Activated CD8-positive, alpha-beta T cell treated with anti-CD3 and anti-CD28 coated beads for 36 hours (primary cell): ENCODE results near the gene STKLD1. TPM values are rescaled to one million over a fixed set of nuclear protein-coding genes. Genes with fewer than 3 reads are reported as not detected.

ENCODE experiments used
- ATAC-seq: fragments of 200-7000 bp; cut with Tn5 transposase; one replicate; pipeline ENCODE4 v1.10.0; 2021; ENCODE audit warnings: mild to moderate bottlenecking, moderate library complexity
- CTCF ChIA-PET: fragments of 350-600 bp; sonication (Branson Sonifier 250); formaldehyde crosslinking; loops from one replicate; lab custom pipeline; 2021; ENCODE audit warnings: antibody characterized with exemption; lab: Charles Lee
- POLR2A ChIA-PET: fragments of 350-600 bp; sonication (Branson Sonifier 250); formaldehyde crosslinking; loops from one replicate; lab custom pipeline; 2021; ENCODE audit warnings: antibody characterized with exemption; lab: Charles Lee
- DNase-seq: peaks from one replicate; pipeline ENCODE4 v3.0.0-alpha.2; 2020
- H3K27ac Mint-ChIP-seq: one replicate; pipeline ENCODE4 v1.8.0; 2021; ENCODE audit warnings: mild to moderate bottlenecking, mixed read lengths
- H3K27me3 Mint-ChIP-seq: one replicate; pipeline ENCODE4 v1.8.0; 2021; ENCODE audit warnings: mixed read lengths
- H3K36me3 Mint-ChIP-seq: one replicate; pipeline ENCODE4 v1.8.0; 2021; ENCODE audit warnings: low read depth, mixed read lengths
- H3K4me1 Mint-ChIP-seq: one replicate; pipeline ENCODE4 v1.8.0; 2021; ENCODE audit warnings: low read depth, mixed read lengths
- H3K4me3 Mint-ChIP-seq: one replicate; pipeline ENCODE4 v1.8.0; 2021; ENCODE audit warnings: mild to moderate bottlenecking, moderate library complexity, mixed read lengths
- H3K9me3 Mint-ChIP-seq: one replicate; pipeline ENCODE4 v1.8.0; 2021; ENCODE audit warnings: mixed read lengths
- intact Hi-C: fragments of 100-400 bp; cut with micrococcal nuclease; formaldehyde crosslinking; loops from one replicate; pipeline ENCODE4 v1.10.0; 2022
- total RNA-seq, 2 experiments: library from RNA; stranded (reverse); gene quantifications; one replicate each; pipeline ENCODE4 v1.2.3, GENCODE V29; 2021
- TF ChIP-seq, protein P1 (sequence below): fragments of 200-600 bp; IDR thresholded peaks from one replicate; pipeline ENCODE4 v1.8.0; 2022; ENCODE audit warnings: antibody characterized with exemption, mild to moderate bottlenecking

Gene STKLD1
- total RNA-seq, 2 experiments from 2014 or later: 0.45 to 0.52 TPM

GRCh38 chr9:133331221-133331620 lies 44.9 kb upstream of the STKLD1 start:
- TF ChIP-seq, protein P1, sequence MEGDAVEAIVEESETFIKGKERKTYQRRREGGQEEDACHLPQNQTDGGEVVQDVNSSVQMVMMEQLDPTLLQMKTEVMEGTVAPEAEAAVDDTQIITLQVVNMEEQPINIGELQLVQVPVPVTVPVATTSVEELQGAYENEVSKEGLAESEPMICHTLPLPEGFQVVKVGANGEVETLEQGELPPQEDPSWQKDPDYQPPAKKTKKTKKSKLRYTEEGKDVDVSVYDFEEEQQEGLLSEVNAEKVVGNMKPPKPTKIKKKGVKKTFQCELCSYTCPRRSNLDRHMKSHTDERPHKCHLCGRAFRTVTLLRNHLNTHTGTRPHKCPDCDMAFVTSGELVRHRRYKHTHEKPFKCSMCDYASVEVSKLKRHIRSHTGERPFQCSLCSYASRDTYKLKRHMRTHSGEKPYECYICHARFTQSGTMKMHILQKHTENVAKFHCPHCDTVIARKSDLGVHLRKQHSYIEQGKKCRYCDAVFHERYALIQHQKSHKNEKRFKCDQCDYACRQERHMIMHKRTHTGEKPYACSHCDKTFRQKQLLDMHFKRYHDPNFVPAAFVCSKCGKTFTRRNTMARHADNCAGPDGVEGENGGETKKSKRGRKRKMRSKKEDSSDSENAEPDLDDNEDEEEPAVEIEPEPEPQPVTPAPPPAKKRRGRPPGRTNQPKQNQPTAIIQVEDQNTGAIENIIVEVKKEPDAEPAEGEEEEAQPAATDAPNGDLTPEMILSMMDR: no peak
- no peaks in the 10 kb centered on the region for H3K9me3 Mint-ChIP-seq
- intact Hi-C loops: no loop called here
- no peak for ATAC-seq
- POLR2A ChIA-PET: interaction anchor here (1.6 kb wide), 1 partner anchor 22 kb away, joined by 4 read pairs; no protein-coding TSS in a partner anchor
- CTCF ChIA-PET: interaction anchor here (1.1 to 2.6 kb wide), 5 partner anchors 12 to 145 kb away, joined by 3 to 29 read pairs (median 9); partner anchors contain the start of genes MED22 and RPL7A
- no peak overlapping the region for H3K4me3 Mint-ChIP-seq
- peaks cover 31% of the 10 kb centered on the region for H3K4me1 Mint-ChIP-seq
- H3K36me3 Mint-ChIP-seq: peaks cover 53% of the 10 kb centered on the region
- H3K27ac Mint-ChIP-seq: peak overlapping the region; percentile 31
- DNase-seq: no peak
- no peaks in the 10 kb centered on the region for H3K27me3 Mint-ChIP-seq

GRCh38 chr9:133331641-133332380 lies 44.4 kb upstream of the STKLD1 start:
- Mint-ChIP-seq H3K9me3 (no peaks in the 10 kb centered on the region), H3K27ac (no peak overlapping the region), H3K4me3 (no peak overlapping the region), H3K27me3 (no peaks in the 10 kb centered on the region), H3K4me1 (peaks cover 34% of the 10 kb centered on the region), H3K36me3 (peaks cover 59% of the 10 kb centered on the region)
- TF ChIP-seq, protein P1: no peak
- intact Hi-C loops: no loop called here
- CTCF ChIA-PET: interaction anchor here (1.0 kb wide), 1 partner anchor 155 kb away, joined by 3 read pairs; no protein-coding TSS in a partner anchor
- POLR2A ChIA-PET: interaction anchor here (1.3 kb wide), 1 partner anchor 16 kb away, joined by 3 read pairs; the partner anchor contains the start of genes MED22 and RPL7A
- DNase-seq (no peak), ATAC-seq (no peak)

DNA sequence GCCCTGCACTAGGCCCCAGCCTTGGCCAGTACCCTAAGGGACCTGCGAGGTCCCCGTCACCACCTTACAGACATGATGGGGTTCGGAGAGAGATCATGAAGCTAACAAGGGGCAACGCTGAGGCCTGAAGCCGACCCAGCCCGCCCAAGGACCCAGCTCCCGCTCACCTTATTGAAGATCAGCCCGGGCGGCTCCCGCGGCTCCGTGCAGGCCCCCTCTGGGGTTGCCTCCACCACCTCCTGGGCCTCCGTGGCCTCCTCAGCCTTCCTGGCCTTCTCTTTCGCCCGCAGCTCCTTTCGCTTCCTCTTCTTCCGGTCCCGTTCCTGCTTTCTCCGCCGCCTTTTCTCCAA lies 43.8 kb upstream of the STKLD1 start:
- TF ChIP-seq, protein P1: no peak
- CTCF ChIA-PET: interaction anchor here (1.0 kb wide), 1 partner anchor 154 kb away, joined by 3 read pairs; no protein-coding TSS in a partner anchor
- intact Hi-C loops: no loop called here
- peaks cover 63% of the 10 kb centered on the region for H3K36me3 Mint-ChIP-seq
- no peak for ATAC-seq
- no peak overlapping the region for H3K27ac Mint-ChIP-seq
- POLR2A ChIA-PET: interaction anchor here (0.8 to 1.3 kb wide), 2 partner anchors 16 kb away, joined by 3 read pairs; partner anchors contain the start of genes MED22 and RPL7A
- no peak for DNase-seq
- peaks cover 34% of the 10 kb centered on the region for H3K4me1 Mint-ChIP-seq
- no peaks in the 10 kb centered on the region for H3K27me3 Mint-ChIP-seq
- no peaks in the 10 kb centered on the region for H3K9me3 Mint-ChIP-seq
- no peak overlapping the region for H3K4me3 Mint-ChIP-seq

- no peak for DNase-seq
- intact Hi-C loops: no loop called here
- CTCF ChIA-PET: interaction anchor here (1.1 to 2.4 kb wide), 2 partner anchors 39 to 94 kb away, joined by 3 to 11 read pairs; no protein-coding TSS in a partner anchor
- POLR2A ChIA-PET: interaction anchor here (0.8 to 2.9 kb wide), 4 partner anchors 15 to 18 kb away, joined by 3 to 20 read pairs (median 4); partner anchors contain the start of genes MED22 and RPL7A
- no peak overlapping the region for H3K4me3 Mint-ChIP-seq
- peaks cover 34% of the 10 kb centered on the region for H3K4me1 Mint-ChIP-seq
- peaks cover 63% of the 10 kb centered on the region for H3K36me3 Mint-ChIP-seq
- ATAC-seq: no peak
- no peaks in the 10 kb centered on the region for H3K27me3 Mint-ChIP-seq
- H3K27ac Mint-ChIP-seq: peak overlapping the region; percentile 49
- TF ChIP-seq, protein P1: no peak
- H3K9me3 Mint-ChIP-seq: no peaks in the 10 kb centered on the region
Measured at GRCh38 chr9:133333011-133333410, 43.2 kb upstream of the STKLD1 start.
